Osteoblast (primary cell): ENCODE measurements around the gene MYBPC3. TPM values are rescaled to one million over a fixed set of nuclear protein-coding genes. Genes with fewer than 3 reads are reported as not detected.
A peak's percentile ranks its signal among the peaks of the same experiment; 100 is the strongest.

Experiments used
- DNase-seq: peaks from one replicate; pipeline ENCODE4 v3.0.0; 2011; ENCODE audit warnings: low spot score, mixed read lengths; ENCODE audit not compliant: insufficient read length; ENCODE audit errors: missing footprints
- H2AFZ ChIP-seq: 2 replicates; pipeline ENCODE4 v1.6.0; 2011; ENCODE audit warnings: mild to moderate bottlenecking, low read length
- H3K27ac ChIP-seq: 2 replicates; pipeline ENCODE4 v1.5.1; 2011; ENCODE audit warnings: mild to moderate bottlenecking, low read depth, low read length, moderate library complexity
- H3K27me3 ChIP-seq: 2 replicates; pipeline ENCODE4 v1.6.0; 2012; ENCODE audit warnings: mild to moderate bottlenecking, control low read depth, inconsistent platforms, low read length, moderate library complexity; ENCODE audit not compliant: insufficient read depth
- H3K36me3 ChIP-seq: 2 replicates; pipeline ENCODE4 v1.5.1; 2011; ENCODE audit warnings: mild to moderate bottlenecking, low read length, control low read depth, moderate library complexity; ENCODE audit not compliant: insufficient read depth
- H3K4me1 ChIP-seq: 2 replicates; pipeline ENCODE4 v1.5.1; 2011; ENCODE audit warnings: mild to moderate bottlenecking, low read length, control low read depth, moderate library complexity; ENCODE audit not compliant: insufficient read depth
- H3K4me2 ChIP-seq: 2 replicates; pipeline ENCODE4 v1.6.0; 2011; ENCODE audit warnings: mild to moderate bottlenecking, low read length; ENCODE audit not compliant: insufficient read depth
- H3K4me3 ChIP-seq: fragments of 200-600 bp; sonication (generic); 3 replicates; pipeline ENCODE4 v1.5.1; 2012; ENCODE audit warnings: mild to moderate bottlenecking, low read length, inconsistent platforms; ENCODE audit not compliant: insufficient read depth
- H3K79me2 ChIP-seq: 2 replicates; pipeline ENCODE4 v1.6.0; 2012; ENCODE audit warnings: mild to moderate bottlenecking, low read length, control low read depth, inconsistent platforms; ENCODE audit not compliant: insufficient read depth
- H3K9me3 ChIP-seq: 2 replicates; pipeline ENCODE4 v1.5.1; 2011; ENCODE audit warnings: low read depth, low read length, control low read depth
- H4K20me1 ChIP-seq: 2 replicates; pipeline ENCODE4 v1.6.0; 2012; ENCODE audit warnings: mild to moderate bottlenecking, low read length, control low read depth; ENCODE audit not compliant: insufficient read depth
- CTCF ChIP-seq: IDR thresholded peaks from 2 replicates; pipeline ENCODE4 v1.5.1; 2011; ENCODE audit warnings: mild to moderate bottlenecking, low read depth, low read length, moderate library complexity; ENCODE audit errors: extremely low read depth
- total RNA-seq: library from RNA; depleted of rRNA; stranded (reverse); fragments of >200 nt; gene quantifications from 2 replicates; pipeline ENCODE4 v1.2.3, GENCODE V29; 2012

MYBPC3 gene
- total RNA-seq, 1 donor, result not detected

GRCh38 chr11:47376107-47376524 lies 23.6 kb upstream of the MYBPC3 start:
- Histone ChIP-seq H3K4me1 (peaks cover 4% of the 10 kb centered on the region), H3K79me2 (no peaks in the 10 kb centered on the region), H3K4me2 (no peak overlapping the region), H4K20me1 (no peaks in the 10 kb centered on the region), H3K4me3 (no peak overlapping the region), H3K9me3 (no peaks in the 10 kb centered on the region), H3K36me3 (no peaks in the 10 kb centered on the region), H3K27ac (no peak overlapping the region), H2AFZ (no peak overlapping the region), H3K27me3 (no peaks in the 10 kb centered on the region)
- no peak for TF ChIP-seq CTCF
- peak; percentile 57 for DNase-seq

GRCh38 chr11:47375546-47376085 lies 23.1 kb upstream of the MYBPC3 start:
- Histone ChIP-seq H4K20me1 (no peaks in the 10 kb centered on the region), H3K27me3 (no peaks in the 10 kb centered on the region), H3K27ac (no peak overlapping the region), H3K79me2 (no peaks in the 10 kb centered on the region), H2AFZ (no peak overlapping the region), H3K4me2 (no peak overlapping the region), H3K4me3 (no peak overlapping the region), H3K36me3 (no peaks in the 10 kb centered on the region), H3K9me3 (no peaks in the 10 kb centered on the region), H3K4me1 (peaks cover 4% of the 10 kb centered on the region)
- no peak for TF ChIP-seq CTCF
- no peak for DNase-seq

- Histone ChIP-seq H3K27ac (no peak overlapping the region), H3K79me2 (no peaks in the 10 kb centered on the region), H3K9me3 (no peaks in the 10 kb centered on the region), H3K4me3 (no peak overlapping the region), H3K27me3 (no peaks in the 10 kb centered on the region), H3K36me3 (no peaks in the 10 kb centered on the region), H2AFZ (no peak overlapping the region), H3K4me1 (peaks cover 4% of the 10 kb centered on the region), H4K20me1 (no peaks in the 10 kb centered on the region), H3K4me2 (no peak overlapping the region)
- peak; percentile 35 for DNase-seq
- TF ChIP-seq CTCF, result no peak
Measured at GRCh38 chr11:47375020-47375419, 22.5 kb upstream of the MYBPC3 start.

GRCh38 chr11:47374720-47375019 lies 22.2 kb upstream of the MYBPC3 start:
- Histone ChIP-seq H3K79me2 (no peaks in the 10 kb centered on the region), H3K4me1 (peaks cover 4% of the 10 kb centered on the region), H3K4me2 (no peak overlapping the region), H3K36me3 (no peaks in the 10 kb centered on the region), H3K27me3 (no peaks in the 10 kb centered on the region), H2AFZ (peak overlapping the region; percentile 53), H3K9me3 (no peaks in the 10 kb centered on the region), H3K4me3 (no peak overlapping the region), H3K27ac (no peak overlapping the region), H4K20me1 (no peaks in the 10 kb centered on the region)
- DNase-seq, result peak; percentile 43
- TF ChIP-seq CTCF, result no peak
